HEK293T (cell line): ENCODE measurements around the gene PLPPR2.

ENCODE experiments used
- CTCF ChIA-PET: fragments of 350-600 bp; formaldehyde crosslinking; extraction: SDS; loops from one replicate; lab custom pipeline; 2021; ENCODE audit warnings: antibody characterized with exemption, inconsistent platforms; lab: Yijun Ruan, JAX
- POLR2A ChIA-PET: fragments of 350-600 bp; formaldehyde crosslinking; extraction: SDS; loops from one replicate; lab custom pipeline; 2020; ENCODE audit warnings: antibody characterized with exemption, inconsistent platforms; lab: Yijun Ruan, JAX
- DNase-seq: peaks from one replicate; pipeline ENCODE4 v3.0.0; 2012; ENCODE audit warnings: mixed read lengths; ENCODE audit errors: extremely low spot score
- ARNT ChIP-seq: fragments of 450-650 bp; IDR thresholded peaks from 2 replicates; pipeline ENCODE4 v1.6.1; 2017; ENCODE audit warnings: mild to moderate bottlenecking
- BHLHE40 ChIP-seq: fragments of 450-650 bp; IDR thresholded peaks from 2 replicates; pipeline ENCODE4 v1.6.1; 2016; ENCODE audit warnings: mild to moderate bottlenecking, moderate library complexity, borderline replicate concordance
- CTBP1 ChIP-seq: fragments of 450-650 bp; IDR thresholded peaks from 2 replicates; pipeline ENCODE4 v1.6.1; 2016; ENCODE audit warnings: borderline replicate concordance
- ELF4 ChIP-seq: fragments of 450-650 bp; IDR thresholded peaks from 2 replicates; pipeline ENCODE4 v1.6.1; 2017; ENCODE audit warnings: antibody characterized with exemption
- FOXA1 ChIP-seq: fragments of 450-650 bp; IDR thresholded peaks from 2 replicates; pipeline ENCODE4 v1.6.1; 2016; ENCODE audit warnings: mild to moderate bottlenecking
- FOXK2 ChIP-seq: fragments of 450-650 bp; IDR thresholded peaks from 2 replicates; pipeline ENCODE4 v1.6.1; 2016; ENCODE audit warnings: mild to moderate bottlenecking
- FOXM1 ChIP-seq: fragments of 450-650 bp; IDR thresholded peaks from 2 replicates; pipeline ENCODE4 v1.6.1; 2017; ENCODE audit warnings: mild to moderate bottlenecking, borderline replicate concordance
- HDGF ChIP-seq: fragments of 450-650 bp; IDR thresholded peaks from 2 replicates; pipeline ENCODE4 v1.6.1; 2017; ENCODE audit warnings: antibody characterized with exemption, borderline replicate concordance
- L3MBTL2 ChIP-seq: fragments of 450-650 bp; conservative IDR thresholded peaks from 2 replicates; pipeline ENCODE4 v1.6.1; 2016; ENCODE audit warnings: mild to moderate bottlenecking
- LEF1 ChIP-seq: fragments of 450-650 bp; IDR thresholded peaks from 2 replicates; pipeline ENCODE4 v1.6.1; 2017; ENCODE audit warnings: mild to moderate bottlenecking, borderline replicate concordance
- NFRKB ChIP-seq: fragments of 450-650 bp; IDR thresholded peaks from 2 replicates; pipeline ENCODE4 v1.6.1; 2016; ENCODE audit warnings: mild to moderate bottlenecking, moderate library complexity
- PKNOX1 ChIP-seq: fragments of 450-650 bp; IDR thresholded peaks from 2 replicates; pipeline ENCODE4 v1.6.1; 2016
- SP1 ChIP-seq: fragments of 450-650 bp; IDR thresholded peaks from 2 replicates; pipeline ENCODE4 v1.6.1; 2017
- SUZ12 ChIP-seq: fragments of 450-650 bp; IDR thresholded peaks from 2 replicates; pipeline ENCODE4 v1.6.1; 2016; ENCODE audit warnings: mild to moderate bottlenecking
- TARDBP ChIP-seq: fragments of 450-650 bp; IDR thresholded peaks from 2 replicates; pipeline ENCODE4 v1.6.1; 2016
- ZNF384 ChIP-seq: fragments of 450-650 bp; IDR thresholded peaks from 2 replicates; pipeline ENCODE4 v1.6.1; 2016

Gene PLPPR2

GRCh38 chr19:11373885-11374432, 18.7 kb downstream of the PLPPR2 start:
- ChIA-PET CTCF (interaction anchor here (0.6 to 1.4 kb wide), 3 partner anchors 9 to 189 kb away, joined by 3 to 8 read pairs (median 7); no protein-coding TSS in a partner anchor), POLR2A (interaction anchor here (0.7 to 2.5 kb wide), 20 partner anchors 10 to 166 kb away, joined by 3 to 24 read pairs (median 6); partner anchors contain the start of genes CCDC159, EPOR, ODAD3 and PRKCSH)
- TF ChIP-seq ZNF384 = no peak
- TF ChIP-seq FOXK2 = no peak
- TF ChIP-seq CTBP1 = no peak
- TF ChIP-seq ELF4 = no peak
- TF ChIP-seq FOXM1 = no peak
- TF ChIP-seq BHLHE40 = no peak
- TF ChIP-seq ARNT = no peak
- no peak for TF ChIP-seq TARDBP
- TF ChIP-seq L3MBTL2 = no peak
- TF ChIP-seq SUZ12 = no peak
- TF ChIP-seq LEF1 = no peak
- TF ChIP-seq FOXA1 = no peak
- no peak for DNase-seq

GRCh38 chr19:11374433-11375142, 19.4 kb downstream of the PLPPR2 start, which contains the start of gene SWSAP1:
TSS of gene SWSAP1 (plus strand) at chr19:11374666. CDS start at chr19:11374681, 15 bp downstream.
- TF ChIP-seq ZNF384 = no peak
- no peak for TF ChIP-seq CTBP1
- no peak for TF ChIP-seq HDGF
- no peak for TF ChIP-seq FOXA1
- TF ChIP-seq L3MBTL2 = peak; percentile 76
- no peak for TF ChIP-seq SUZ12
- peak; percentile 99 for TF ChIP-seq PKNOX1
- TF ChIP-seq ELF4 = peak; percentile 65
- TF ChIP-seq FOXM1 = no peak
- ChIA-PET CTCF (interaction anchor here (0.6 to 1.4 kb wide), 5 partner anchors 9 to 188 kb away, joined by 3 to 8 read pairs (median 4); no protein-coding TSS in a partner anchor), POLR2A (interaction anchor here (0.7 to 2.5 kb wide), 34 partner anchors 9 to 184 kb away, joined by 3 to 24 read pairs (median 4); partner anchors contain the start of genes CCDC159, ECSIT, ELOF1 and EPOR)
- peak; percentile 94 for DNase-seq

GRCh38 chr19:11375143-11375948, 20.1 kb downstream of the PLPPR2 start:
- CTCF ChIA-PET = interaction anchor here (0.6 to 1.4 kb wide), 4 partner anchors 8 to 102 kb away, joined by 3 to 8 read pairs (median 6); no protein-coding TSS in a partner anchor

GRCh38 chr19:11377237-11377636, 22.0 kb downstream of the PLPPR2 start:
- ChIA-PET POLR2A (interaction anchor here (1.0 to 1.7 kb wide), 4 partner anchors 16 to 72 kb away, joined by 3 to 5 read pairs (median 4); partner anchors contain the start of gene RAB3D), CTCF (interaction anchor here (0.5 to 2.3 kb wide), 9 partner anchors 19 to 249 kb away, joined by 3 to 13 read pairs (median 4); partner anchors contain the start of genes ODAD3 and PRKCSH)
- no peak for DNase-seq

More at GRCh38 chr19:11375143-11375948, 20.1 kb downstream of the PLPPR2 start:
- TF ChIP-seq CTBP1 = no peak
- no peak for TF ChIP-seq PKNOX1
- no peak for TF ChIP-seq HDGF
- no peak for TF ChIP-seq NFRKB
- no peak for TF ChIP-seq TARDBP
- no peak for TF ChIP-seq BHLHE40
- TF ChIP-seq FOXA1 = no peak
- TF ChIP-seq LEF1 = no peak
- TF ChIP-seq ELF4 = no peak
- no peak for TF ChIP-seq SUZ12
- no peak for TF ChIP-seq SP1
- DNase-seq = peak; percentile 27
- POLR2A ChIA-PET = interaction anchor here (0.7 to 2.5 kb wide), 32 partner anchors 8 to 184 kb away, joined by 3 to 24 read pairs (median 4); partner anchors contain the start of genes CCDC159, ECSIT, ELOF1 and EPOR

More at GRCh38 chr19:11377237-11377636, 22.0 kb downstream of the PLPPR2 start:
- TF ChIP-seq PKNOX1 (no peak), TARDBP (no peak), NFRKB (no peak), ARNT (no peak), HDGF (no peak), SUZ12 (no peak), FOXM1 (no peak), ZNF384 (no peak), FOXA1 (no peak), CTBP1 (no peak), FOXK2 (no peak), L3MBTL2 (no peak), ELF4 (no peak), BHLHE40 (no peak), SP1 (no peak), LEF1 (no peak)
